NB4 (cell line): Measurements from ENCODE around the gene TMEM132C.

Experiments used
- POLR2A ChIP-seq: IDR thresholded peaks from 2 replicates; pipeline ENCODE4 v1.6.1; 2011; ENCODE audit warnings: mild to moderate bottlenecking; ENCODE audit not compliant: insufficient read length; ENCODE audit errors: extremely low read depth
- TF ChIP-seq, protein P1 (sequence below): IDR thresholded peaks from one replicate; pipeline ENCODE4 v1.5.1; 2012; ENCODE audit warnings: low read depth, low read length

DNA sequence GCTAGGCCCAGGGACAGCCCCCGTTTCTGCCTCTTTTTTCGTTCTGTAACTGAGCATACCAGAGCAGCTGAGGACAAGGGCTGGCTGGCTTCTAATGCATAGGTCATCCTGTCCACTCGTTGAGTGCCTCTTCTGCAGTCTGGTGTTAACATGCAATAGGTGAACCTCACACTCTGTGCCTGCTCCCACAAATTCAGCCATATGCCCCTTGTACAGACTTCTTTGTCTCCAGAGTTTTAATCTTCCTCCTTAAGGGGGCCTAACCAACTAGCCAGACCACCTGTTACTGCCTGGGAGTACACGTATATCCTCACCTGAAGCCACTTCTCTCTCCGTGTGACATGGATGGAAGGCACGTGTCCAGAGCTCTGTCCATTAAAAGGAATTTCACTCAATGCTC, 445.7 kb downstream of the TMEM132C start:
- TF ChIP-seq, protein P1, sequence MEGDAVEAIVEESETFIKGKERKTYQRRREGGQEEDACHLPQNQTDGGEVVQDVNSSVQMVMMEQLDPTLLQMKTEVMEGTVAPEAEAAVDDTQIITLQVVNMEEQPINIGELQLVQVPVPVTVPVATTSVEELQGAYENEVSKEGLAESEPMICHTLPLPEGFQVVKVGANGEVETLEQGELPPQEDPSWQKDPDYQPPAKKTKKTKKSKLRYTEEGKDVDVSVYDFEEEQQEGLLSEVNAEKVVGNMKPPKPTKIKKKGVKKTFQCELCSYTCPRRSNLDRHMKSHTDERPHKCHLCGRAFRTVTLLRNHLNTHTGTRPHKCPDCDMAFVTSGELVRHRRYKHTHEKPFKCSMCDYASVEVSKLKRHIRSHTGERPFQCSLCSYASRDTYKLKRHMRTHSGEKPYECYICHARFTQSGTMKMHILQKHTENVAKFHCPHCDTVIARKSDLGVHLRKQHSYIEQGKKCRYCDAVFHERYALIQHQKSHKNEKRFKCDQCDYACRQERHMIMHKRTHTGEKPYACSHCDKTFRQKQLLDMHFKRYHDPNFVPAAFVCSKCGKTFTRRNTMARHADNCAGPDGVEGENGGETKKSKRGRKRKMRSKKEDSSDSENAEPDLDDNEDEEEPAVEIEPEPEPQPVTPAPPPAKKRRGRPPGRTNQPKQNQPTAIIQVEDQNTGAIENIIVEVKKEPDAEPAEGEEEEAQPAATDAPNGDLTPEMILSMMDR: no peak
- TF ChIP-seq POLR2A: no peak
